Loucy (cell line): ENCODE data around the gene MAP6.

Experiments
- H2AFZ ChIP-seq: fragments of 200-600 bp; sonication (generic); 2 replicates; pipeline ENCODE4 v1.6.0; 2016; ENCODE audit warnings: antibody characterized with exemption, mild to moderate bottlenecking, low read length, moderate library complexity
- H3F3A ChIP-seq: fragments of 200-600 bp; 2 replicates; pipeline ENCODE4 v1.6.0; 2016; ENCODE audit warnings: antibody characterized with exemption, low read depth, mild to moderate bottlenecking
- H3K27me3 ChIP-seq: fragments of 200-600 bp; sonication (generic); 2 replicates; pipeline ENCODE4 v1.6.1; 2014; ENCODE audit warnings: low read length, mild to moderate bottlenecking; ENCODE audit not compliant: insufficient read depth, poor library complexity, severe bottlenecking
- H3K36me3 ChIP-seq: fragments of 200-600 bp; sonication (generic); 2 replicates; pipeline ENCODE4 v1.6.1; 2016; ENCODE audit warnings: low read length; ENCODE audit not compliant: insufficient read depth
- H3K4me1 ChIP-seq: fragments of 200-600 bp; sonication (generic); 2 replicates; pipeline ENCODE4 v1.5.1; 2014; ENCODE audit warnings: low read length, mild to moderate bottlenecking; ENCODE audit not compliant: insufficient read depth, poor library complexity, severe bottlenecking
- H3K4me2 ChIP-seq: fragments of 200-600 bp; sonication (generic); 2 replicates; pipeline ENCODE4 v1.6.0; 2014; ENCODE audit warnings: antibody characterized with exemption, low read length, low read depth, mild to moderate bottlenecking; ENCODE audit not compliant: poor library complexity, severe bottlenecking
- H3K4me3 ChIP-seq: fragments of 200-600 bp; sonication (generic); 2 replicates; pipeline ENCODE4 v1.5.1; 2014; ENCODE audit warnings: low read length, mild to moderate bottlenecking, mixed read lengths; ENCODE audit not compliant: poor library complexity, severe bottlenecking
- H3K79me2 ChIP-seq: fragments of 200-600 bp; sonication (generic); 2 replicates; pipeline ENCODE4 v1.6.1; 2014; ENCODE audit warnings: low read length; ENCODE audit not compliant: insufficient read depth
- H3K9ac ChIP-seq: fragments of 200-600 bp; sonication (generic); 2 replicates; pipeline ENCODE4 v1.6.0; 2014; ENCODE audit warnings: mild to moderate bottlenecking, low read depth, low read length, moderate library complexity; ENCODE audit not compliant: poor library complexity, severe bottlenecking
- H3K9me2 ChIP-seq: fragments of 200-600 bp; sonication (generic); replicated peaks from 2 replicates; pipeline ENCODE4 v1.6.1; 2016; ENCODE audit warnings: low read depth, low read length, mixed read lengths
- H3K9me3 ChIP-seq: fragments of 200-600 bp; sonication (generic); 2 replicates; pipeline ENCODE4 v1.6.1; 2014; ENCODE audit warnings: mild to moderate bottlenecking, antibody characterized with exemption, low read length, low read depth; ENCODE audit not compliant: insufficient read depth
- H4K20me1 ChIP-seq: fragments of 200-600 bp; sonication (generic); 2 replicates; pipeline ENCODE4 v1.6.0; 2014; ENCODE audit warnings: antibody characterized with exemption, low read length, mild to moderate bottlenecking; ENCODE audit not compliant: insufficient read depth, poor library complexity, severe bottlenecking
- EZH2phosphoT487 ChIP-seq: fragments of 200-600 bp; IDR thresholded peaks from 2 replicates; pipeline ENCODE4 v1.6.1; 2018; ENCODE audit warnings: antibody characterized with exemption, mild to moderate bottlenecking, moderate library complexity, borderline replicate concordance
- TF ChIP-seq, protein P1 (sequence below): fragments of 200-600 bp; sonication (generic); conservative IDR thresholded peaks from 2 replicates; pipeline ENCODE4 v1.5.1; 2014; ENCODE audit warnings: mild to moderate bottlenecking, antibody characterized with exemption, low read length

Gene MAP6

DNA sequence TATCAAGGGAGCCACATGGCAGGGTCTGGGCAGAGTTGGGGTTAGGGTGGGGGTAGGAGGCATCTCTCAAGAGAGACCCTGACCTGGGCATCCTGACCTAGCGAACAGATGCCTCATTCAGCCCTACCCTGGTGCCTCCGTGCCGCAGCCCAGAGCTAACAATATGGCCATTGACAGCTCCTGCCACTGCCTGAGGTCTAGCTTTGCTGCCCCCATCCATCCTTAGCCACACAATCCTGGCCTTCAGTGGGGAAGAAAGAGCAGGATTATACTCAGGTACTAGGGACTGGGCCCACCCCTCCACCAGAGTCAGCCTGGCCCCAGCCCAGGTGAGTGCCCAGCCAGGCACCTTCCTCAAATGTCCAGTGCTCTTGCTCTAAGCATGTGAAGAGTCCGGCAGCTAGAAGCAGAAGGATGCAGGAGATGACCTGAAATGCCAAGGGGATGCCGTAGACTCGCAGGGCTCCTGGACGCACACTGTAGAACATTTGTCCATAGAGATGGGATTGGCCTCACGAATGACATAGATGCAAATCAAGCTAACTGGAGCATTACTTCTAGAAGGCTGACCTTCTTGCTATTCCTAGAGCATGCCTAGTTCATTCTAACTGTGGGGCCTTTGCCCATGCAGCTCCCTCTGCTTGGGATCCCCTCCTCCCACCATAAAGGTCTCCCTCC is 120.1 kb downstream of the MAP6 start:
- Histone ChIP-seq H3K36me3 (no peaks in the 10 kb centered on the region), H3K9me3 (no peaks in the 10 kb centered on the region), H3K4me2 (no peak overlapping the region), H3K4me1 (peaks cover 3% of the 10 kb centered on the region), H3K79me2 (no peaks in the 10 kb centered on the region), H2AFZ (no peak overlapping the region), H3K4me3 (no peak overlapping the region), H3K27me3 (peaks cover 12% of the 10 kb centered on the region), H3F3A (no peaks in the 10 kb centered on the region), H3K9ac (no peak overlapping the region), H4K20me1 (no peaks in the 10 kb centered on the region), H3K9me2 (no peaks in the 10 kb centered on the region)
- TF ChIP-seq, protein P1, sequence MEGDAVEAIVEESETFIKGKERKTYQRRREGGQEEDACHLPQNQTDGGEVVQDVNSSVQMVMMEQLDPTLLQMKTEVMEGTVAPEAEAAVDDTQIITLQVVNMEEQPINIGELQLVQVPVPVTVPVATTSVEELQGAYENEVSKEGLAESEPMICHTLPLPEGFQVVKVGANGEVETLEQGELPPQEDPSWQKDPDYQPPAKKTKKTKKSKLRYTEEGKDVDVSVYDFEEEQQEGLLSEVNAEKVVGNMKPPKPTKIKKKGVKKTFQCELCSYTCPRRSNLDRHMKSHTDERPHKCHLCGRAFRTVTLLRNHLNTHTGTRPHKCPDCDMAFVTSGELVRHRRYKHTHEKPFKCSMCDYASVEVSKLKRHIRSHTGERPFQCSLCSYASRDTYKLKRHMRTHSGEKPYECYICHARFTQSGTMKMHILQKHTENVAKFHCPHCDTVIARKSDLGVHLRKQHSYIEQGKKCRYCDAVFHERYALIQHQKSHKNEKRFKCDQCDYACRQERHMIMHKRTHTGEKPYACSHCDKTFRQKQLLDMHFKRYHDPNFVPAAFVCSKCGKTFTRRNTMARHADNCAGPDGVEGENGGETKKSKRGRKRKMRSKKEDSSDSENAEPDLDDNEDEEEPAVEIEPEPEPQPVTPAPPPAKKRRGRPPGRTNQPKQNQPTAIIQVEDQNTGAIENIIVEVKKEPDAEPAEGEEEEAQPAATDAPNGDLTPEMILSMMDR, result no peak
- TF ChIP-seq EZH2phosphoT487, result no peak

DNA sequence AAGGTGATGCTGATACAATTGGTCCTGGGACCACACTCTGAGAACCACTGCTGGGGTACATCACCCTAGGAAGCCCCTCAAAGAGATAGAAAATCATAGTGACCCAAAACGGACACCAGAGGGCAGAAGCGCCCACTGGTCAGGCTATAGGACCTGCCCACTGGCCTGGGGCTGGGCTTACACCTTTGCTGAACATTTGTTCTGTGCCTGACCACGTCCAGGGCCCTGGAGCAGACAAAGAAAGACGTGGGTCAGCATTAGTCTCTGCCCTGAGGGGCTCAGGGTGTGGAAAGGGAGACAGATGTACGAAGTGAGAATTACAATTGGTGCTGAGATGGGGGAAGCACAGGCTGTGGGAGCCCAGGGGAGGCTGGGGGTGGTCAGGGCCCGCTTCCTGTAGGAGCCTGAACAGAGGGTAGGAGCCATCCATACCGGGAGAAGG is 121.2 kb downstream of the MAP6 start:
- H3K27me3 ChIP-seq, result peaks cover under 1% of the 10 kb centered on the region
- TF ChIP-seq, protein P1, result peak; percentile 92
- TF ChIP-seq EZH2phosphoT487, result no peak

DNA sequence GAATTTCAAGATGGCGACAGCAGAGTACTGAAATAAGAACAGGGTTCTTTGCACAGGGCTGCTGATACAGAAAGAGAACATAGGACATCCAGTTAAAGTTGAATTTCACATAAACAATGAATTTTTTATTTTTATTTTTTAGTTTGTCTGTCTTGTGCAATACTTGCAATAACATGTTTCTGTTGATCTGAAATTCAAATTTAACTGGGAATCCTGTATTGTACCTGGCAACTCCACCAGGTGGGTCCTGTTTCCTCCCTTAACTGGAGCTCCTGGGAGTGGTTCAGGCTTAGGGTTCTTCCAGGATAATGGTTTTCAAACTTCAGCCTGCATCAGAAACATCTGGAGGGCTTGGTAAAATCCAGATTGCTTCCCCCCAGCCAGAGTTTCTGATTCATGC is 121.7 kb downstream of the MAP6 start:
- no peaks in the 10 kb centered on the region for H3K36me3 ChIP-seq
- no peaks in the 10 kb centered on the region for H3F3A ChIP-seq
- no peaks in the 10 kb centered on the region for H4K20me1 ChIP-seq
- no peak overlapping the region for H2AFZ ChIP-seq
- H3K4me1 ChIP-seq, result peaks cover 3% of the 10 kb centered on the region
- no peaks in the 10 kb centered on the region for H3K9me3 ChIP-seq
- H3K9ac ChIP-seq, result no peak overlapping the region
- no peak overlapping the region for H3K4me3 ChIP-seq
- H3K9me2 ChIP-seq, result no peaks in the 10 kb centered on the region
- no peaks in the 10 kb centered on the region for H3K27me3 ChIP-seq
- no peak overlapping the region for H3K4me2 ChIP-seq
- no peaks in the 10 kb centered on the region for H3K79me2 ChIP-seq
- TF ChIP-seq, protein P1, result no peak
- no peak for TF ChIP-seq EZH2phosphoT487

More for the DNA sequence above, 121.2 kb downstream of the MAP6 start:
- H3K4me1 ChIP-seq, result peaks cover 3% of the 10 kb centered on the region
- no peaks in the 10 kb centered on the region for H3F3A ChIP-seq
- no peaks in the 10 kb centered on the region for H3K9me3 ChIP-seq
- no peak overlapping the region for H3K4me3 ChIP-seq
- H3K79me2 ChIP-seq, result no peaks in the 10 kb centered on the region
- no peaks in the 10 kb centered on the region for H4K20me1 ChIP-seq
- H3K4me2 ChIP-seq, result no peak overlapping the region
- no peak overlapping the region for H3K9ac ChIP-seq
- H3K9me2 ChIP-seq, result no peaks in the 10 kb centered on the region
- no peak overlapping the region for H2AFZ ChIP-seq
- H3K36me3 ChIP-seq, result no peaks in the 10 kb centered on the region
